H1 (cell line): Measurements from ENCODE around the gene ARPIN. TPM values are rescaled to one million over a fixed set of nuclear protein-coding genes. Genes with fewer than 3 reads are reported as not detected.

ENCODE experiments used
- CTCF ChIA-PET: fragments of 300-600 bp; sonication (Branson Sonifier 250); formaldehyde crosslinking; loops from one replicate; lab custom pipeline; 2021; ENCODE audit not compliant: partially characterized antibody; lab: Charles Lee
- POLR2A ChIA-PET: fragments of 300-600 bp; sonication (Branson Sonifier 250); formaldehyde crosslinking; loops from one replicate; lab custom pipeline; 2021; ENCODE audit warnings: inconsistent platforms; ENCODE audit not compliant: partially characterized antibody; lab: Charles Lee
- DNase-seq, 2 experiments: peaks; one replicate each; pipeline versions ENCODE4 v3.0.0 to v3.0.0-alpha.2; 2010 to 2022; ENCODE audit warnings: low spot score in 2 of 2, low read depth in 1 of 2, mixed read lengths in 1 of 2
- FAIRE-seq: peaks from 2 replicates; lab custom pipeline; 2011; peaks lifted over from hg19 to GRCh38; lab: Jason Lieb, UNC
- H2AFZ ChIP-seq: 2 replicates; pipeline ENCODE4 v1.8.1; 2012; ENCODE audit warnings: low read length, inconsistent platforms
- H2AK5ac ChIP-seq: 2 replicates; pipeline ENCODE4 v1.6.1; 2013; ENCODE audit warnings: low read depth, low read length
- H2BK120ac ChIP-seq: replicated peaks from 2 replicates; pipeline ENCODE3; 2013; ENCODE audit warnings: low read depth, low read length, inconsistent platforms
- H2BK12ac ChIP-seq: 2 replicates; pipeline ENCODE4 v1.6.1; 2013; ENCODE audit warnings: low read depth, low read length
- H2BK15ac ChIP-seq: 2 replicates; pipeline ENCODE4 v1.6.1; 2013; ENCODE audit warnings: low read length
- H2BK20ac ChIP-seq: 2 replicates; pipeline ENCODE4 v1.6.1; 2013; ENCODE audit warnings: low read length
- H2BK5ac ChIP-seq: 2 replicates; pipeline ENCODE4 v1.6.1; 2013; ENCODE audit warnings: low read depth, low read length
- H3K14ac ChIP-seq: 2 replicates; pipeline ENCODE4 v1.6.1; 2013; ENCODE audit warnings: inconsistent platforms; ENCODE audit not compliant: insufficient read length
- H3K18ac ChIP-seq: 2 replicates; pipeline ENCODE4 v1.6.1; 2013; ENCODE audit warnings: low read length; ENCODE audit errors: extremely low read depth
- H3K23ac ChIP-seq: 2 replicates; pipeline ENCODE4 v1.6.1; 2013; ENCODE audit warnings: inconsistent platforms; ENCODE audit not compliant: insufficient read length
- H3K23me2 ChIP-seq: 2 replicates; pipeline ENCODE4 v1.6.1; 2013; ENCODE audit warnings: low read depth, low read length
- H3K27ac ChIP-seq: 2 replicates; pipeline ENCODE4 v1.6.1; 2011; ENCODE audit warnings: low read depth, low read length, inconsistent platforms
- H3K27me3 ChIP-seq, 4 experiments: replicated peaks in 1 of 4; 1 replicate in 1 of 4; 2 replicates in 3 of 4; pipeline versions ENCODE4 v1.6.1 to v1.8.1; 2011 to 2013; ENCODE audit warnings: low read length in 3 of 4, mild to moderate bottlenecking in 3 of 4, inconsistent platforms in 2 of 4, mixed read lengths in 2 of 4, moderate library complexity in 1 of 4; ENCODE audit not compliant: control insufficient read depth in 3 of 4, insufficient read depth in 3 of 4; ENCODE audit errors: extremely low read depth in 1 of 4
- H3K36me3 ChIP-seq, 4 experiments: 2 replicates each; pipeline versions ENCODE4 v1.6.1 to v1.8.1; 2011 to 2013; ENCODE audit warnings: mild to moderate bottlenecking in 4 of 4, low read length in 3 of 4, moderate library complexity in 2 of 4, control low read depth in 1 of 4, inconsistent platforms in 1 of 4; ENCODE audit not compliant: insufficient read depth in 4 of 4, control insufficient read depth in 2 of 4
- H3K4ac ChIP-seq: replicated peaks from 2 replicates; pipeline ENCODE3; 2013; ENCODE audit warnings: low read length, low read depth, mixed read lengths, inconsistent platforms; ENCODE audit not compliant: insufficient read length
- H3K4me1 ChIP-seq, 4 experiments: replicated peaks in 1 of 4; 1 replicate in 1 of 4; 2 replicates in 3 of 4; pipeline versions ENCODE4 v1.6.1 to v1.8.1; 2011 to 2013; ENCODE audit warnings: low read length in 3 of 4, inconsistent platforms in 2 of 4, mixed read lengths in 1 of 4; ENCODE audit not compliant: insufficient read depth in 4 of 4, control insufficient read depth in 3 of 4
- H3K4me2 ChIP-seq, 2 experiments: 2 replicates each; pipeline versions ENCODE4 v1.6.1 to v1.8.1; 2011 to 2013; ENCODE audit warnings: low read depth in 2 of 2, low read length in 2 of 2, control low read depth in 1 of 2, inconsistent platforms in 1 of 2, mild to moderate bottlenecking in 1 of 2; ENCODE audit not compliant: insufficient read depth in 1 of 2
- H3K4me3 ChIP-seq, 4 experiments: fragments of 200-600, 300-600 bp in 1 of 4; sonication (generic), shearing (Covaris generic), sonication (Bioruptor Twin) in 1 of 4; 2 replicates each; pipeline versions ENCODE4 v1.5.1 to v1.8.1; 2011 to 2016; ENCODE audit warnings: low read length in 4 of 4, low read depth in 3 of 4, control low read depth in 2 of 4, inconsistent platforms in 2 of 4, mild to moderate bottlenecking in 2 of 4, mixed read lengths in 1 of 4, moderate library complexity in 1 of 4; ENCODE audit not compliant: insufficient read depth in 2 of 4; ENCODE audit errors: extremely low read depth in 1 of 4
- H3K56ac ChIP-seq: replicated peaks from 2 replicates; pipeline ENCODE3; 2013; ENCODE audit warnings: low read depth, mild to moderate bottlenecking, mixed read lengths, low read length, inconsistent platforms; ENCODE audit not compliant: insufficient read length
- H3K79me1 ChIP-seq: 2 replicates; pipeline ENCODE4 v1.6.1; 2013; ENCODE audit warnings: low read depth, low read length, control low read depth
- H3K79me2 ChIP-seq, 2 experiments: 2 replicates each; pipeline versions ENCODE4 v1.6.1 to v1.8.1; 2012 to 2013; ENCODE audit warnings: low read length in 2 of 2, mild to moderate bottlenecking in 2 of 2, inconsistent platforms in 1 of 2; ENCODE audit not compliant: insufficient read depth in 2 of 2, control insufficient read depth in 1 of 2
- H3K9ac ChIP-seq, 4 experiments: replicated peaks in 1 of 4; 1 replicate in 1 of 4; 2 replicates in 3 of 4; pipeline versions ENCODE4 v1.6.1 to v1.8.1; 2011 to 2013; ENCODE audit warnings: low read depth in 3 of 4, low read length in 3 of 4, control low read depth in 2 of 4, mild to moderate bottlenecking in 2 of 4, moderate library complexity in 2 of 4, inconsistent platforms in 1 of 4; ENCODE audit errors: extremely low read depth in 1 of 4
- H3K9me3 ChIP-seq, 2 experiments: 2 replicates each; pipeline versions ENCODE4 v1.6.1 to v1.8.1; 2012 to 2013; ENCODE audit warnings: mild to moderate bottlenecking in 2 of 2, moderate library complexity in 2 of 2, control low read depth in 1 of 2, inconsistent platforms in 1 of 2, low read depth in 1 of 2, low read length in 1 of 2, mixed read lengths in 1 of 2; ENCODE audit not compliant: insufficient read depth in 2 of 2
- H4K20me1 ChIP-seq, 2 experiments: replicated peaks in 1 of 2; 2 replicates each; pipeline versions ENCODE3 to v1.8.1; 2011 to 2013; ENCODE audit warnings: inconsistent platforms in 2 of 2, low read length in 2 of 2, mild to moderate bottlenecking in 1 of 2; ENCODE audit not compliant: insufficient read depth in 2 of 2, control insufficient read depth in 1 of 2
- H4K5ac ChIP-seq: 2 replicates; pipeline ENCODE4 v1.6.1; 2013; ENCODE audit warnings: low read length, low read depth, mixed read lengths, inconsistent platforms; ENCODE audit not compliant: insufficient read length
- H4K8ac ChIP-seq: 2 replicates; pipeline ENCODE4 v1.8.0; 2013; ENCODE audit warnings: mild to moderate bottlenecking, moderate library complexity, low read length, inconsistent platforms; ENCODE audit not compliant: insufficient read depth; ENCODE audit errors: extremely low read depth
- H4K91ac ChIP-seq: replicated peaks from 2 replicates; pipeline ENCODE3; 2013; ENCODE audit warnings: low read length, mixed read lengths, inconsistent platforms; ENCODE audit not compliant: insufficient read length
- ASH2L ChIP-seq: fragments of 200-600, 300-600 bp; sonication (generic); IDR thresholded peaks from one replicate; pipeline ENCODE4 v1.7.1; 2017; ENCODE audit warnings: low read length
- BACH1 ChIP-seq: IDR thresholded peaks from 2 replicates; pipeline ENCODE4 v1.6.1; 2012; ENCODE audit warnings: low read length, improper control_type of control experiment
- CHD1 ChIP-seq: IDR thresholded peaks from 2 replicates; pipeline ENCODE4 v1.6.1; 2012; ENCODE audit warnings: low read depth, low read length, improper control_type of control experiment
- EZH2 ChIP-seq: fragments of 200-600 bp; sonication (generic); IDR thresholded peaks from 2 replicates; pipeline ENCODE4 v1.7.1; 2012; ENCODE audit warnings: low read depth, mild to moderate bottlenecking, moderate library complexity, low read length, inconsistent platforms; ENCODE audit not compliant: severe bottlenecking
- HDAC6 ChIP-seq: IDR thresholded peaks from one replicate; pipeline ENCODE4 v1.7.1; 2012; ENCODE audit warnings: low read depth, mild to moderate bottlenecking, inconsistent platforms, low read length, moderate library complexity
- KDM1A ChIP-seq: fragments of 200-600, 300-600 bp; sonication (generic); IDR thresholded peaks from 2 replicates; pipeline ENCODE4 v1.7.1; 2016; ENCODE audit warnings: mild to moderate bottlenecking, low read length, borderline replicate concordance
- PHF8 ChIP-seq: fragments of 200-600 bp; sonication (generic); conservative IDR thresholded peaks from 2 replicates; pipeline ENCODE4 v1.7.1; 2012; ENCODE audit warnings: low read depth, mild to moderate bottlenecking, inconsistent platforms, low read length, moderate library complexity
- POLR2AphosphoS5 ChIP-seq: IDR thresholded peaks from 2 replicates; pipeline ENCODE4 v1.6.1; 2011; ENCODE audit warnings: low read depth, low read length
- RAD21 ChIP-seq, 2 experiments: IDR thresholded peaks in 1 of 2; conservative IDR thresholded peaks in 1 of 2; 2 replicates each; pipeline ENCODE4 v1.6.1; 2011; ENCODE audit warnings: low read depth in 2 of 2, low read length in 2 of 2, improper control_type of control experiment in 1 of 2, inconsistent platforms in 1 of 2, mild to moderate bottlenecking in 1 of 2, moderate library complexity in 1 of 2
- SP1 ChIP-seq: IDR thresholded peaks from 2 replicates; pipeline ENCODE4 v1.6.1; 2011; ENCODE audit warnings: low read depth, low read length
- SP2 ChIP-seq: IDR thresholded peaks from 2 replicates; pipeline ENCODE4 v1.6.1; 2012; ENCODE audit warnings: mild to moderate bottlenecking, low read length, inconsistent platforms
- SUZ12 ChIP-seq: fragments of 200-600 bp; sonication (generic); IDR thresholded peaks from 2 replicates; pipeline ENCODE4 v1.6.1; 2012; ENCODE audit warnings: mild to moderate bottlenecking, inconsistent platforms, low read length, moderate library complexity, mixed read lengths
- ZNF274 ChIP-seq: IDR thresholded peaks from 2 replicates; pipeline ENCODE4 v1.7.0; 2012; ENCODE audit warnings: low read length, borderline replicate concordance; ENCODE audit errors: extremely low read depth
- WGBS, 2 experiments: shearing (Covaris generic) in 1 of 2; methylation state at CpG; one replicate each; pipeline versions ENCODE4 v1.1.6 to v1.1.7; 2013 to 2015; ENCODE audit warnings: low lambda C conversion rate in 2 of 2, mixed read lengths in 2 of 2, inconsistent platforms in 1 of 2, low coverage in 1 of 2, missing lambda C conversion rate in 1 of 2; ENCODE audit not compliant: insufficient replicate concordance in 2 of 2, insufficient coverage in 1 of 2, insufficient read length in 1 of 2; ENCODE audit errors: extremely low coverage in 1 of 2, missing lambda C conversion rate in 1 of 2; 5-methylcytosine and 5-hydroxymethylcytosine counted together
- polyA plus RNA-seq, 7 experiments: library from polyadenylated mRNA; depleted of rRNA in 3 of 7; stranded (reverse) in 5 of 7; unstranded in 2 of 7; fragments of >200 nt in 5 of 7; fragments of 200-250 nt in 2 of 7; gene quantifications; 1 replicate in 5 of 7; 2 replicates in 1 of 7; 4 replicates in 1 of 7; pipeline versions ENCODE4 v1.2.1 to v1.2.3, GENCODE V29; 2011 to 2013; ENCODE audit warnings: missing spikeins in 2 of 7, mixed read lengths in 2 of 7
- total RNA-seq: library from RNA; stranded (reverse); fragmentation: NEBNext Ultra II Directional; extraction: Animal tissue kit (Norgen Biotek cat#: 25700); gene quantifications from 2 replicates; pipeline ENCODE4 v1.2.1, GENCODE V29; 2021

ARPIN gene
- total and polyA plus RNA-seq, 2 of the 8 experiments (the other 6 are each of a cell fraction or from before 2014, with no cell fraction given), result 3.1 to 3.9 TPM

GRCh38 chr15:89851673-89852341, 60.9 kb downstream of the ARPIN start:
- Histone ChIP-seq H4K20me1 (peaks cover 0 to 1% of the 10 kb centered on the region in 2 experiments), H3K4me2 (no peak overlapping the region), H3K27ac (no peak overlapping the region), H4K8ac (no peak overlapping the region), H2AFZ (no peak overlapping the region), H3K9me3 (no peaks in the 10 kb centered on the region), H3K4me3 (no peak overlapping the region), H3K79me2 (no peaks in the 10 kb centered on the region), H2AK5ac (no peak overlapping the region), H3K4ac (no peak overlapping the region), H3K4me1 (no peaks in the 10 kb centered on the region), H3K79me1 (no peaks in the 10 kb centered on the region), H3K23me2 (no peaks in the 10 kb centered on the region), H3K56ac (no peak overlapping the region), H4K5ac (no peak overlapping the region), H2BK120ac (no peak overlapping the region), H3K36me3 (peaks cover 2 to 7% (median 4%) of the 10 kb centered on the region in 4 experiments; a peak in 4 of 8 replicates), H4K91ac (no peak overlapping the region), H3K27me3 (no peaks in the 10 kb centered on the region), H2BK5ac (no peak overlapping the region), H2BK12ac (no peak overlapping the region), H2BK15ac (no peak overlapping the region), H3K9ac (no peak overlapping the region), H3K23ac (no peak overlapping the region), H3K14ac (no peak overlapping the region), H2BK20ac (no peak overlapping the region), H3K18ac (no peak overlapping the region)
- CTCF ChIA-PET, result interaction anchor here (1.1 to 1.7 kb wide), 2 partner anchors 27 to 69 kb away, joined by 3 to 4 read pairs; no protein-coding TSS in a partner anchor
- TF ChIP-seq ZNF274 (no peak), RAD21 (IDR thresholded peaks at IDR 0.05 in 1 of 2, conservative IDR thresholded peaks at IDR 0.05 in 1 of 2; ENCODE audit: low read depth in 2 of 2, low read length in 2 of 2) (no peak), SUZ12 (no peak), CHD1 (no peak), SP2 (no peak), SP1 (no peak), PHF8 (no peak), EZH2 (no peak), KDM1A (no peak), BACH1 (no peak), POLR2AphosphoS5 (no peak), ASH2L (no peak), HDAC6 (no peak)
- WGBS, 2 experiments, result 93% methylated on average over 5 of the region's 5 CpGs; no CpG with 5 or more reads in 1 of the 2 experiments
- FAIRE-seq, result no peak
- POLR2A ChIA-PET, result no interaction called here
- DNase-seq, result no peak
